ENCODE results near the gene DMD. TPM values are rescaled to one million over a fixed set of nuclear protein-coding genes. Genes with fewer than 3 reads are reported as not detected.

DMD gene
- total and polyA plus RNA-seq, 2 of the 8 experiments (the other 6 are each of a cell fraction or from before 2014, with no cell fraction given) = 4.8 to 7.4 TPM

- Histone ChIP-seq H4K91ac (replicated peaks; ENCODE audit: insufficient read length, low read length) (no peak overlapping the region), H3K9me3 (ENCODE audit: insufficient read depth in 2 of 2, low read depth in 1 of 2, low read length in 1 of 2) (no peaks in the 10 kb centered on the region), H2BK15ac (ENCODE audit: low read length) (no peak overlapping the region), H2AFZ (ENCODE audit: low read length) (no peak overlapping the region), H4K5ac (ENCODE audit: insufficient read length, low read depth, low read length) (no peak overlapping the region), H3K9ac (replicated peaks in 1 of 4; ENCODE audit: extremely low read depth in 1 of 4, low read depth in 3 of 4, low read length in 3 of 4) (no peak overlapping the region), H3K36me3 (ENCODE audit: control insufficient read depth in 2 of 4, insufficient read depth in 4 of 4, low read length in 3 of 4) (no peaks in the 10 kb centered on the region), H3K79me2 (ENCODE audit: control insufficient read depth in 1 of 2, insufficient read depth in 2 of 2, low read length in 2 of 2) (no peaks in the 10 kb centered on the region), H3K4me2 (ENCODE audit: insufficient read depth in 1 of 2, low read depth in 2 of 2, low read length in 2 of 2) (no peak overlapping the region), H2BK120ac (replicated peaks; ENCODE audit: low read depth, low read length) (no peak overlapping the region), H3K4me1 (replicated peaks in 1 of 4; ENCODE audit: control insufficient read depth in 3 of 4, insufficient read depth in 4 of 4, low read length in 3 of 4) (peaks cover 0 to 3% (median 0%) of the 10 kb centered on the region in 4 experiments; a peak in 1 of 7 replicates), H3K56ac (replicated peaks; ENCODE audit: insufficient read length, low read depth, low read length) (no peak overlapping the region), H2BK5ac (ENCODE audit: low read depth, low read length) (no peak overlapping the region), H4K8ac (ENCODE audit: extremely low read depth, insufficient read depth, low read length) (no peak overlapping the region), H3K79me1 (ENCODE audit: low read depth, low read length) (no peaks in the 10 kb centered on the region), H3K27ac (ENCODE audit: low read depth, low read length) (no peak overlapping the region), H3K4ac (replicated peaks; ENCODE audit: insufficient read length, low read depth, low read length) (no peak overlapping the region), H3K23ac (ENCODE audit: insufficient read length) (no peak overlapping the region), H3K18ac (ENCODE audit: extremely low read depth, low read length) (no peak overlapping the region), H2BK20ac (ENCODE audit: low read length) (no peak overlapping the region), H2BK12ac (ENCODE audit: low read depth, low read length) (no peak overlapping the region), H3K4me3 (ENCODE audit: extremely low read depth in 1 of 4, insufficient read depth in 2 of 4, low read depth in 3 of 4, low read length in 4 of 4) (no peak overlapping the region), H2AK5ac (ENCODE audit: low read depth, low read length) (no peak overlapping the region), H3K27me3 (replicated peaks in 1 of 4; ENCODE audit: control insufficient read depth in 3 of 4, extremely low read depth in 1 of 4, insufficient read depth in 3 of 4, low read length in 3 of 4) (no peaks in the 10 kb centered on the region), H3K23me2 (ENCODE audit: low read depth, low read length) (no peaks in the 10 kb centered on the region), H3K14ac (ENCODE audit: insufficient read length) (no peak overlapping the region), H4K20me1 (replicated peaks in 1 of 2; ENCODE audit: control insufficient read depth in 1 of 2, insufficient read depth in 2 of 2, low read length in 2 of 2) (no peaks in the 10 kb centered on the region)
- FAIRE-seq = no peak
- TF ChIP-seq EP300 (IDR thresholded peaks at IDR 0.05; ENCODE audit: borderline replicate concordance in 1 of 2, low read depth in 2 of 2, low read length in 2 of 2) (no peak), RFX5 (IDR thresholded peaks at IDR 0.05; ENCODE audit: borderline replicate concordance, low read depth, low read length) (no peak), SRF (IDR thresholded peaks at IDR 0.05; ENCODE audit: low read depth, low read length) (no peak), CBX8 (IDR thresholded peaks at IDR 0.05; ENCODE audit: borderline replicate concordance, low read depth, low read length) (no peak), FOSL1 (IDR thresholded peaks at IDR 0.05; ENCODE audit: insufficient read depth, low read depth, low read length) (no peak)
- TF ChIP-seq, protein P1, sequence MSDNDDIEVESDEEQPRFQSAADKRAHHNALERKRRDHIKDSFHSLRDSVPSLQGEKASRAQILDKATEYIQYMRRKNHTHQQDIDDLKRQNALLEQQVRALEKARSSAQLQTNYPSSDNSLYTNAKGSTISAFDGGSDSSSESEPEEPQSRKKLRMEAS (IDR thresholded peaks at IDR 0.05) = no peak
- ChIA-PET CTCF (ENCODE audit: partially characterized antibody) (no interaction called here), POLR2A (ENCODE audit: partially characterized antibody) (no interaction called here)
- 89% methylated on average over 5 of the region's 5 CpGs; no CpG with 5 or more reads in 1 of the 2 experiments for WGBS, 2 experiments (ENCODE audit: extremely low coverage in 1 of 2, insufficient coverage in 1 of 2, insufficient read length in 1 of 2, insufficient replicate concordance in 2 of 2, low coverage in 1 of 2, low lambda C conversion rate in 2 of 2, missing lambda C conversion rate in 1 of 2)
- no peak for DNase-seq (ENCODE audit: low read depth in 1 of 2, low spot score in 2 of 2)
Measured at GRCh38 chrX:31969714-31970113, 1241.6 kb downstream of the DMD start.

Measured in H1 (cell line).